Adrenal gland (tissue), 12 donors: ENCODE results near the gene UNK. TPM values are rescaled to one million over a fixed set of nuclear protein-coding genes. Genes with fewer than 3 reads are reported as not detected.

Experiments used
- DNase-seq, 7 donors: peaks; one replicate each; pipeline ENCODE4 v3.0.0-alpha.2; 2019 to 2020
- H3K27ac ChIP-seq, 5 donors: fragments of 200-600 bp; sonication (generic) in 4 of 5; 1 replicate in 3 of 5; 2 replicates in 2 of 5; pipeline versions ENCODE4 v1.5.1 to v1.8.0; 2016 to 2020; ENCODE audit warnings: mild to moderate bottlenecking in 1 of 5
- H3K27me3 ChIP-seq: fragments of 200-600 bp; 2 replicates; pipeline ENCODE4 v1.8.0; 2021
- H3K36me3 ChIP-seq, 2 donors: fragments of 200-600 bp; replicated peaks in 1 of 2; 1 replicate in 1 of 2; 2 replicates in 1 of 2; pipeline versions ENCODE4 v1.5.1 to v1.8.0; 2018 to 2022
- H3K4me1 ChIP-seq, 2 donors: fragments of 200-600 bp; replicated peaks in 1 of 2; 1 replicate in 1 of 2; 2 replicates in 1 of 2; pipeline versions ENCODE4 v1.5.1 to v1.8.0; 2018 to 2021
- H3K4me3 ChIP-seq, 4 donors: fragments of 200-600 bp; sonication (generic) in 3 of 4; one replicate each; pipeline ENCODE4 v1.5.1; 2016 to 2018
- H3K9me3 ChIP-seq, 3 donors: fragments of 200-600 bp; sonication (generic) in 1 of 3; replicated peaks in 1 of 3; 1 replicate in 2 of 3; 2 replicates in 1 of 3; pipeline versions ENCODE4 v1.5.1 to v1.8.0; 2016 to 2021
- CTCF ChIP-seq, 6 experiments: fragments of 450-650 bp in 4 of 6; fragments of 200-600 bp in 2 of 6; sonication (generic) in 1 of 6; IDR thresholded peaks; 1 replicate in 5 of 6; 2 replicates in 1 of 6; pipeline versions ENCODE4 v1.5.1 to v1.8.0; 2016 to 2021; ENCODE audit warnings: antibody characterized with exemption in 6 of 6, mild to moderate bottlenecking in 2 of 6, moderate library complexity in 1 of 6
- POLR2A ChIP-seq, 2 donors: fragments of 450-650 bp; IDR thresholded peaks; one replicate each; pipeline ENCODE4 v1.6.1; 2017; ENCODE audit warnings: antibody characterized with exemption in 2 of 2, mild to moderate bottlenecking in 2 of 2, moderate library complexity in 1 of 2
- WGBS, 4 donors: extraction: QIAGEN DNeasy Blood & Tissue Kit in 2 of 4; methylation state at CpG; one replicate each; pipeline versions ENCODE4 v1.1.5 to v1.1.7; 2013 to 2017; 5-methylcytosine and 5-hydroxymethylcytosine counted together
- intact Hi-C, 2 donors: fragments of 100-400 bp; cut with DNase I; formaldehyde crosslinking; loops; one replicate each; pipeline versions ENCODE4 v1.14.1 to v1.15.0; 2022 to 2023
- polyA plus RNA-seq, 3 donors: library from polyadenylated mRNA; stranded (reverse); fragments of 200-250 nt in 2 of 3; fragments of 350-450 nt in 1 of 3; fragmentation: Illumina TruSeq in 1 of 3; extraction: RNeasy Lipid Tissue Mini Kit (QIAGEN cat#74804) in 1 of 3; gene quantifications; one replicate each; pipeline ENCODE4 v1.2.3, GENCODE V29; 2013 to 2014
- total RNA-seq, 9 donors: library from RNA; depleted of rRNA in 4 of 9; stranded (reverse); fragments of >200 nt in 4 of 9; fragments of 120-200 nt in 1 of 9; fragmentation: NEBNext Ultra II Directional in 1 of 9; extraction: Animal tissue kit (Norgen Biotek cat#: 25700) in 1 of 9; gene quantifications; one replicate each; pipeline versions ENCODE4 v1.1.0 to v1.2.4, GENCODE V29; 2013 to 2023
- donor health status: healthy with polysubstance abuse.
- donor health status: Bipolar disorder and iron deficiency.
- donor health status: DM: yes; HTN: yes; CAD: no.
- donor health status: DM: no; HTN: no; CAD: no.
- donor health status: DM: no; HTN: no; CAD: no.
- donor health status: DM: yes; HTN: yes; CAD: no.

Gene UNK
- total and polyA plus RNA-seq, 12 donors: 13.6 to 45.9 (median 24.6) TPM

- intact Hi-C loops: no loop called here
- no peaks in the 10 kb centered on the region for H3K27me3 ChIP-seq
- TF ChIP-seq CTCF (IDR thresholded peaks at IDR 0.05): no peak
- H3K27ac ChIP-seq: no peak overlapping the region
- H3K36me3 ChIP-seq: peaks cover 0 to 8% of the 10 kb centered on the region in 2 donors
- 81 to 96% (median 84%) methylated on average over 6 to 20 of the region's 20 CpGs for WGBS, 4 donors
- no peak for DNase-seq
- H3K9me3 ChIP-seq: no peaks in the 10 kb centered on the region
- peaks cover 10 to 11% of the 10 kb centered on the region in 2 donors for H3K4me1 ChIP-seq
- no peak overlapping the region for H3K4me3 ChIP-seq
These were observed 29.3 kb upstream of the UNK start for GRCh38 chr17:75755205-75755901.

- TF ChIP-seq POLR2A (IDR thresholded peaks at IDR 0.05): no peak
- TF ChIP-seq CTCF (IDR thresholded peaks at IDR 0.05): no peak
- Histone ChIP-seq H3K27ac (no peak overlapping the region), H3K4me3 (no peak overlapping the region), H3K36me3 (peaks cover 0 to 8% of the 10 kb centered on the region in 2 donors), H3K4me1 (peaks cover 10 to 11% of the 10 kb centered on the region in 2 donors), H3K27me3 (no peaks in the 10 kb centered on the region), H3K9me3 (no peaks in the 10 kb centered on the region)
- whole genome bisulfite sequencing, 4 donors: 93 to 100% (median 100%) methylated on average over 2 of the region's 2 CpGs; no CpG with 5 or more reads in 1 of the 4 donors
- DNase-seq: no peak
- intact Hi-C loops: no loop called here
These were observed 28.6 kb upstream of the UNK start for GRCh38 chr17:75755990-75756389.

DNA sequence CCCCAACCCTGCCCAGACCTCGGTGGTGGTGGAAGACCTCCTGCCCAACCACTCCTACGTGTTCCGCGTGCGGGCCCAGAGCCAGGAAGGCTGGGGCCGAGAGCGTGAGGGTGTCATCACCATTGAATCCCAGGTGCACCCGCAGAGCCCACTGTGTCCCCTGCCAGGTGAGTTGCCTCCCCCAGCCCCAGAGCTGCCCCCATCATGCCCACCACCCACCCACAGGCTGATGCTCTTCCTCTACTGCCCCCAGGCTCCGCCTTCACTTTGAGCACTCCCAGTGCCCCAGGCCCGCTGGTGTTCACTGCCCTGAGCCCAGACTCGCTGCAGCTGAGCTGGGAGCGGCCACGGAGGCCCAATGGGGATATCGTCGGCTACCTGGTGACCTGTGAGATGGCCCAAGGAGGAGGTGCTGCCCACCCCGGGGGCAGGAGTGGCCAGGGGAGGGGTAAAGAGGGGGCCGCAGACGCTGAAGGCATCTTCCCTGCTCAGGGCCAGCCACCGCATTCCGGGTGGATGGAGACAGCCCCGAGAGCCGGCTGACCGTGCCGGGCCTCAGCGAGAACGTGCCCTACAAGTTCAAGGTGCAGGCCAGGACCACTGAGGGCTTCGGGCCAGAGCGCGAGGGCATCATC, 28.0 kb upstream of the UNK start:
- peaks cover 10 to 11% of the 10 kb centered on the region in 2 donors for H3K4me1 ChIP-seq
- intact Hi-C loops: no loop called here
- no peak for TF ChIP-seq POLR2A (IDR thresholded peaks at IDR 0.05)
- WGBS, 4 donors: 87 to 89% (median 88%) methylated on average over 12 to 29 of the region's 29 CpGs
- no peaks in the 10 kb centered on the region for H3K27me3 ChIP-seq
- H3K27ac ChIP-seq: no peak overlapping the region
- no peaks in the 10 kb centered on the region for H3K9me3 ChIP-seq
- no peak overlapping the region for H3K4me3 ChIP-seq
- DNase-seq: no peak
- H3K36me3 ChIP-seq: peaks cover 0 to 8% of the 10 kb centered on the region in 2 donors

DNA sequence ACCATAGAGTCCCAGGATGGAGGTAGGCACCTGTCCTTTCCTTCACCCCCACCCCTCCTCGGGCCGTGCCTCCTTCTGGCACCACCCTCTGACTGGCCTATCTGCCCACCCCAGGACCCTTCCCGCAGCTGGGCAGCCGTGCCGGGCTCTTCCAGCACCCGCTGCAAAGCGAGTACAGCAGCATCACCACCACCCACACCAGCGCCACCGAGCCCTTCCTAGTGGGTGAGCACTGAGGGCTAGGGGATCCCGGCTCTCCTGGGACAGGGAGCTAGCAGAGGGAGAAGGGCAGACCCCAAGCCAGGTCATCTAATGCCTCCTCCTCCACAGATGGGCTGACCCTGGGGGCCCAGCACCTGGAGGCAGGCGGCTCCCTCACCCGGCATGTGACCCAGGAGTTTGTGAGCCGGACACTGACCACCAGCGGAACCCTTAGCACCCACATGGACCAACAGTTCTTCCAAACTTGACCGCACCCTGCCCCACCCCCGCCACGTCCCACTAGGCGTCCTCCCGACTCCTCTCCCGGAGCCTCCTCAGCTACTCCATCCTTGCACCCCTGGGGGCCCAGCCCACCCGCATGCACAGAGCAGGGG, 27.4 kb upstream of the UNK start:
- no peak overlapping the region for H3K4me3 ChIP-seq
- no peaks in the 10 kb centered on the region for H3K27me3 ChIP-seq
- H3K9me3 ChIP-seq: no peaks in the 10 kb centered on the region
- intact Hi-C loops: no loop called here
- WGBS, 4 donors: 87 to 95% (median 93%) methylated on average over 10 to 21 of the region's 21 CpGs
- TF ChIP-seq CTCF (IDR thresholded peaks at IDR 0.05) (no peak), POLR2A (IDR thresholded peaks at IDR 0.05) (no peak)
- no peak for DNase-seq
- no peak overlapping the region for H3K27ac ChIP-seq
- peaks cover 0 to 8% of the 10 kb centered on the region in 2 donors for H3K36me3 ChIP-seq
- H3K4me1 ChIP-seq: peaks cover 10 to 11% of the 10 kb centered on the region in 2 donors
